ENCODE measurements around the gene HAT1. TPM values are rescaled to one million over a fixed set of nuclear protein-coding genes. Genes with fewer than 3 reads are reported as not detected.
A peak's percentile ranks its signal among the peaks of the same experiment; 100 is the strongest.

HAT1 gene
- total and polyA plus RNA-seq, 10 of the 15 experiments (the other 5 are each of a cell fraction or from before 2014, with no cell fraction given), result 60.0 to 225 (median 130) TPM

GRCh38 chr2:171893196-171893823, 29.0 kb upstream of the HAT1 start:
- Histone ChIP-seq H3K36me3 (ENCODE audit: control insufficient read depth in 2 of 2, insufficient read depth in 2 of 2, low read length in 1 of 2) (peaks cover 0 to 6% of the 10 kb centered on the region in 2 experiments; a peak in 1 of 4 replicates), H3K9me3 (replicated peaks; ENCODE audit: control insufficient read depth, insufficient read depth, low read length) (no peaks in the 10 kb centered on the region; the same call in 2 of the 3 replicates), H2AFZ (ENCODE audit: control insufficient read depth, low read depth, low read length) (peak overlapping the region; percentile 92), H3K27ac (ENCODE audit: control insufficient read depth, insufficient read depth) (peak overlapping the region; percentile 78), H4K20me1 (ENCODE audit: control insufficient read depth, insufficient read depth) (no peaks in the 10 kb centered on the region), H3K4me2 (ENCODE audit: control insufficient read depth, insufficient read depth) (peak overlapping the region; percentile 64), H3K27me3 (replicated peaks in 1 of 2; ENCODE audit: control insufficient read depth in 2 of 2, insufficient read depth in 2 of 2, low read length in 1 of 2) (no peaks in the 10 kb centered on the region), H3K4me1 (ENCODE audit: control insufficient read depth, insufficient read depth, low read length) (no peaks in the 10 kb centered on the region), H3K9ac (ENCODE audit: control insufficient read depth, insufficient read depth, low read length) (peak overlapping the region; percentile 78), H3K4me3 (peak overlapping the region; percentile 100), H3K79me2 (ENCODE audit: control insufficient read depth, insufficient read depth, low read length) (peaks cover 40% of the 10 kb centered on the region)
- SMC1A ChIA-PET (ENCODE audit: uncharacterized antibody, unreplicated experiment), result interaction anchor here (0.7 to 2.3 kb wide), 9 partner anchors 10 to 50 kb away, joined by 3 to 13 read pairs (median 5); partner anchors contain the start of gene HAT1
- RAD21 ChIA-PET (ENCODE audit: unreplicated experiment), result interaction anchor here (0.5 to 2.4 kb wide), 4 partner anchors 29 to 187 kb away, joined by 3 to 7 read pairs (median 4); partner anchors contain the start of gene HAT1
- CTCF ChIA-PET, result interaction anchor here (1.3 to 2.8 kb wide), 5 partner anchors 11 to 190 kb away, joined by 4 to 19 read pairs (median 9); partner anchors contain the start of gene HAT1
- intact Hi-C loops (cut with micrococcal nuclease; ENCODE audit: unreplicated experiment), result loop anchor here (5.0 kb wide), 1 partner anchor 34 kb away; no protein-coding TSS in a partner anchor
- POLR2A ChIA-PET, result interaction anchor here (0.6 to 2.8 kb wide), 5 partner anchors 10 to 29 kb away, joined by 3 to 12 read pairs (median 3); partner anchors contain the start of gene HAT1
- FAIRE-seq, result peak; percentile 52
- no TSS peak for BruUV-seq (replicated peaks)
- WGBS (ENCODE audit: insufficient coverage, insufficient replicate concordance, low lambda C conversion rate, missing lambda C conversion rate), result 19% methylated on average over 7 of the region's 7 CpGs
- peak; percentile 13; the same call in 2 of the 3 replicates for ATAC-seq
- in situ Hi-C loops (cut with MboI), result no loop called here
- no peak for DNase-seq (ENCODE audit: low read depth, low spot score)
- no peak for TF ChIP-seq PML (IDR thresholded peaks at IDR 0.05; ENCODE audit: low read length)
- TF ChIP-seq SMARCA5 (IDR thresholded peaks at IDR 0.05), result no peak
- TF ChIP-seq NR2C2 (IDR thresholded peaks at IDR 0.05; ENCODE audit: borderline replicate concordance, control insufficient read depth, insufficient read length, low read depth), result no peak
- no peak for TF ChIP-seq SUPT20H (IDR thresholded peaks at IDR 0.05; ENCODE audit: borderline replicate concordance, control insufficient read depth, low read depth, low read length)
- no peak for TF ChIP-seq KLF5 (IDR thresholded peaks at IDR 0.05; ENCODE audit: partially characterized antibody)
- TF ChIP-seq POLR2A (IDR thresholded peaks at IDR 0.05; ENCODE audit: low read depth, low read length), result no peak
- TF ChIP-seq POLR2AphosphoS5 (IDR thresholded peaks at IDR 0.05; ENCODE audit: low read length), result no peak
- no peak for TF ChIP-seq RELA (IDR thresholded peaks at IDR 0.05; ENCODE audit: borderline replicate concordance, partially characterized antibody)
- TF ChIP-seq, protein P1, sequence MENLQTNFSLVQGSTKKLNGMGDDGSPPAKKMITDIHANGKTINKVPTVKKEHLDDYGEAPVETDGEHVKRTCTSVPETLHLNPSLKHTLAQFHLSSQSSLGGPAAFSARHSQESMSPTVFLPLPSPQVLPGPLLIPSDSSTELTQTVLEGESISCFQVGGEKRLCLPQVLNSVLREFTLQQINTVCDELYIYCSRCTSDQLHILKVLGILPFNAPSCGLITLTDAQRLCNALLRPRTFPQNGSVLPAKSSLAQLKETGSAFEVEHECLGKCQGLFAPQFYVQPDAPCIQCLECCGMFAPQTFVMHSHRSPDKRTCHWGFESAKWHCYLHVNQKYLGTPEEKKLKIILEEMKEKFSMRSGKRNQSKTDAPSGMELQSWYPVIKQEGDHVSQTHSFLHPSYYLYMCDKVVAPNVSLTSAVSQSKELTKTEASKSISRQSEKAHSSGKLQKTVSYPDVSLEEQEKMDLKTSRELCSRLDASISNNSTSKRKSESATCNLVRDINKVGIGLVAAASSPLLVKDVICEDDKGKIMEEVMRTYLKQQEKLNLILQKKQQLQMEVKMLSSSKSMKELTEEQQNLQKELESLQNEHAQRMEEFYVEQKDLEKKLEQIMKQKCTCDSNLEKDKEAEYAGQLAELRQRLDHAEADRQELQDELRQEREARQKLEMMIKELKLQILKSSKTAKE (IDR thresholded peaks at IDR 0.05; ENCODE audit: low read depth, poor library complexity, severe bottlenecking), result peak; percentile 14
- 0 out of 2 replicates have a peak, but pooled peaks have one; percentile 47 for TF ChIP-seq RUNX3 (IDR thresholded peaks at IDR 0.05; ENCODE audit: low read length)
- no peak for TF ChIP-seq STAT3 (IDR thresholded peaks at IDR 0.05; ENCODE audit: low read depth, low read length)
- no peak for TF ChIP-seq MTA2 (IDR thresholded peaks at IDR 0.05; ENCODE audit: low read depth)
- no peak for TF ChIP-seq HCFC1 (IDR thresholded peaks at IDR 0.05; ENCODE audit: low read length)
- TF ChIP-seq, protein P2, sequence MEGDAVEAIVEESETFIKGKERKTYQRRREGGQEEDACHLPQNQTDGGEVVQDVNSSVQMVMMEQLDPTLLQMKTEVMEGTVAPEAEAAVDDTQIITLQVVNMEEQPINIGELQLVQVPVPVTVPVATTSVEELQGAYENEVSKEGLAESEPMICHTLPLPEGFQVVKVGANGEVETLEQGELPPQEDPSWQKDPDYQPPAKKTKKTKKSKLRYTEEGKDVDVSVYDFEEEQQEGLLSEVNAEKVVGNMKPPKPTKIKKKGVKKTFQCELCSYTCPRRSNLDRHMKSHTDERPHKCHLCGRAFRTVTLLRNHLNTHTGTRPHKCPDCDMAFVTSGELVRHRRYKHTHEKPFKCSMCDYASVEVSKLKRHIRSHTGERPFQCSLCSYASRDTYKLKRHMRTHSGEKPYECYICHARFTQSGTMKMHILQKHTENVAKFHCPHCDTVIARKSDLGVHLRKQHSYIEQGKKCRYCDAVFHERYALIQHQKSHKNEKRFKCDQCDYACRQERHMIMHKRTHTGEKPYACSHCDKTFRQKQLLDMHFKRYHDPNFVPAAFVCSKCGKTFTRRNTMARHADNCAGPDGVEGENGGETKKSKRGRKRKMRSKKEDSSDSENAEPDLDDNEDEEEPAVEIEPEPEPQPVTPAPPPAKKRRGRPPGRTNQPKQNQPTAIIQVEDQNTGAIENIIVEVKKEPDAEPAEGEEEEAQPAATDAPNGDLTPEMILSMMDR (IDR thresholded peaks at IDR 0.05 in 2 of 3, conservative IDR thresholded peaks at IDR 0.05 in 1 of 3; ENCODE audit: control insufficient read depth in 2 of 3, extremely low read depth in 1 of 3, insufficient read depth in 1 of 3, low read depth in 3 of 3, low read length in 3 of 3), result 0 out of 6 replicates have a peak, but pooled peaks of 1 of the 3 experiments have one; percentile 1
- TF ChIP-seq ASH2L (IDR thresholded peaks at IDR 0.05; ENCODE audit: borderline replicate concordance, low read depth), result no peak
- TF ChIP-seq RAD21 (IDR thresholded peaks at IDR 0.05; ENCODE audit: insufficient read depth, low read depth, low read length), result no peak
- no peak for TF ChIP-seq MXI1 (IDR thresholded peaks at IDR 0.05; ENCODE audit: low read depth, low read length)
- TF ChIP-seq MYC (IDR thresholded peaks at IDR 0.05; ENCODE audit: insufficient read depth, insufficient read length, insufficient replicate concordance, low read length, severe bottlenecking), result no peak
- TF ChIP-seq HSF1 (IDR thresholded peaks at IDR 0.05; ENCODE audit: low read depth, low read length), result no peak
